ENCODE results near the gene RABGEF1. TPM values are rescaled to one million over a fixed set of nuclear protein-coding genes. Genes with fewer than 3 reads are reported as not detected.
A peak's percentile ranks its signal among the peaks of the same experiment; 100 is the strongest.
"Not testable (repeated sequence)": the region's sequence is repeated elsewhere in the genome, so short reads cannot be mapped to it uniquely, and the experiment has no call there.

RABGEF1 gene
- total RNA-seq, 2 experiments from 2014 or later, result 24.7 to 25.8 TPM

GRCh38 chr7:66716634-66717033 lies 23.9 kb upstream of the RABGEF1 start:
- H3K4me3 Mint-ChIP-seq; POLR2A ChIA-PET; DNase-seq; H3K4me1 Mint-ChIP-seq; H3K27ac Mint-ChIP-seq; H3K9me3 Mint-ChIP-seq; H3K27me3 Mint-ChIP-seq; ATAC-seq (ENCODE audit: low read depth): not testable (repeated sequence)
- peaks cover 31% of the 10 kb centered on the region for H3K36me3 Mint-ChIP-seq

- H3K27me3 Mint-ChIP-seq, result no peaks in the 10 kb centered on the region
- H3K4me3 Mint-ChIP-seq, result no peak overlapping the region
- no peak overlapping the region for H3K27ac Mint-ChIP-seq
- no peaks in the 10 kb centered on the region for H3K4me1 Mint-ChIP-seq
- peaks cover 10% of the 10 kb centered on the region for H3K9me3 Mint-ChIP-seq
- DNase-seq (no peak), ATAC-seq (ENCODE audit: low read depth) (no peak)
- POLR2A ChIA-PET, result no interaction called here
- peaks cover 24% of the 10 kb centered on the region for H3K36me3 Mint-ChIP-seq
Measured at GRCh38 chr7:66720561-66720960, 20.0 kb upstream of the RABGEF1 start.

- Mint-ChIP-seq H3K9me3 (peaks cover 13% of the 10 kb centered on the region), H3K36me3 (peaks cover 28% of the 10 kb centered on the region), H3K27ac (no peak overlapping the region), H3K27me3 (no peaks in the 10 kb centered on the region), H3K4me1 (no peaks in the 10 kb centered on the region), H3K4me3 (no peak overlapping the region)
- ATAC-seq (ENCODE audit: low read depth) (no peak), DNase-seq (no peak)
- POLR2A ChIA-PET, result no interaction called here
Measured at GRCh38 chr7:66725843-66726242, 14.7 kb upstream of the RABGEF1 start.

- Mint-ChIP-seq H3K36me3 (peaks cover 26% of the 10 kb centered on the region), H3K9me3 (peaks cover 13% of the 10 kb centered on the region), H3K4me3 (no peak overlapping the region), H3K27ac (no peak overlapping the region), H3K4me1 (no peaks in the 10 kb centered on the region), H3K27me3 (no peaks in the 10 kb centered on the region)
- DNase-seq, result no peak
- POLR2A ChIA-PET, result no interaction called here
- no peak for ATAC-seq (ENCODE audit: low read depth)
Measured at GRCh38 chr7:66727058-66727457, 13.5 kb upstream of the RABGEF1 start.

GRCh38 chr7:66728571-66728970 lies 12.0 kb upstream of the RABGEF1 start:
- Mint-ChIP-seq H3K9me3 (peaks cover 13% of the 10 kb centered on the region), H3K4me3 (no peak overlapping the region), H3K36me3 (peaks cover 23% of the 10 kb centered on the region), H3K4me1 (no peaks in the 10 kb centered on the region), H3K27me3 (no peaks in the 10 kb centered on the region), H3K27ac (peak overlapping the region; percentile 45)
- POLR2A ChIA-PET, result no interaction called here
- ATAC-seq (ENCODE audit: low read depth) (no peak), DNase-seq (no peak)

GRCh38 chr7:66729274-66729673 lies 11.3 kb upstream of the RABGEF1 start:
- Mint-ChIP-seq H3K27ac (no peak overlapping the region), H3K4me3 (no peak overlapping the region), H3K36me3 (peaks cover 20% of the 10 kb centered on the region), H3K27me3 (no peaks in the 10 kb centered on the region), H3K9me3 (peaks cover 10% of the 10 kb centered on the region), H3K4me1 (no peaks in the 10 kb centered on the region)
- POLR2A ChIA-PET, result no interaction called here
- no peak for DNase-seq
- no peak for ATAC-seq (ENCODE audit: low read depth)

GRCh38 chr7:66731986-66732385 lies 8.5 kb upstream of the RABGEF1 start:
- DNase-seq (no peak), ATAC-seq (ENCODE audit: low read depth) (no peak)
- Mint-ChIP-seq H3K4me1 (peaks cover 1% of the 10 kb centered on the region), H3K27ac (no peak overlapping the region), H3K27me3 (no peaks in the 10 kb centered on the region), H3K36me3 (peaks cover 25% of the 10 kb centered on the region), H3K4me3 (no peak overlapping the region), H3K9me3 (peaks cover 16% of the 10 kb centered on the region)
- POLR2A ChIA-PET, result interaction anchor here (0.7 kb wide), 1 partner anchor 50 kb away, joined by 3 read pairs; no protein-coding TSS in a partner anchor

- H3K36me3 Mint-ChIP-seq, result peaks cover 28% of the 10 kb centered on the region
- POLR2A ChIA-PET, result interaction anchor here (0.7 kb wide), 1 partner anchor 51 kb away, joined by 3 read pairs; no protein-coding TSS in a partner anchor
- DNase-seq (no peak), ATAC-seq (ENCODE audit: low read depth) (no peak)
- H3K4me3 Mint-ChIP-seq, result no peak overlapping the region
- peaks cover 16% of the 10 kb centered on the region for H3K9me3 Mint-ChIP-seq
- peaks cover 1% of the 10 kb centered on the region for H3K4me1 Mint-ChIP-seq
- no peak overlapping the region for H3K27ac Mint-ChIP-seq
- no peaks in the 10 kb centered on the region for H3K27me3 Mint-ChIP-seq
Measured at GRCh38 chr7:66732439-66732838, 8.1 kb upstream of the RABGEF1 start.

- DNase-seq, result no peak
- Mint-ChIP-seq H3K27me3 (no peaks in the 10 kb centered on the region), H3K36me3 (peaks cover 26% of the 10 kb centered on the region), H3K27ac (no peak overlapping the region), H3K4me1 (peaks cover 1% of the 10 kb centered on the region), H3K4me3 (no peak overlapping the region), H3K9me3 (peaks cover 13% of the 10 kb centered on the region)
- no peak for ATAC-seq (ENCODE audit: low read depth)
- POLR2A ChIA-PET, result no interaction called here
Measured at GRCh38 chr7:66734006-66734405, 6.5 kb upstream of the RABGEF1 start.

GRCh38 chr7:66735154-66735553 lies 5.4 kb upstream of the RABGEF1 start:
- H3K27me3 Mint-ChIP-seq, result no peaks in the 10 kb centered on the region
- peaks cover 13% of the 10 kb centered on the region for H3K9me3 Mint-ChIP-seq
- no peak for ATAC-seq (ENCODE audit: low read depth)
- POLR2A ChIA-PET, result no interaction called here
- no peak overlapping the region for H3K4me3 Mint-ChIP-seq
- no peak for DNase-seq
- peaks cover 26% of the 10 kb centered on the region for H3K36me3 Mint-ChIP-seq
- peaks cover 1% of the 10 kb centered on the region for H3K4me1 Mint-ChIP-seq
- H3K27ac Mint-ChIP-seq, result no peak overlapping the region

- peaks cover 1% of the 10 kb centered on the region for H3K4me1 Mint-ChIP-seq
- ATAC-seq (ENCODE audit: low read depth) (no peak), DNase-seq (no peak)
- H3K4me3 Mint-ChIP-seq, result no peak overlapping the region
- POLR2A ChIA-PET, result no interaction called here
- no peaks in the 10 kb centered on the region for H3K27me3 Mint-ChIP-seq
- peaks cover 27% of the 10 kb centered on the region for H3K36me3 Mint-ChIP-seq
- peaks cover 13% of the 10 kb centered on the region for H3K9me3 Mint-ChIP-seq
- H3K27ac Mint-ChIP-seq, result no peak overlapping the region
Measured at GRCh38 chr7:66735850-66736249, 4.7 kb upstream of the RABGEF1 start.

- POLR2A ChIA-PET, result interaction anchor here (1.2 kb wide), 1 partner anchor 258 kb away, joined by 3 read pairs; no protein-coding TSS in a partner anchor
- Mint-ChIP-seq H3K27me3 (no peaks in the 10 kb centered on the region), H3K27ac (no peak overlapping the region), H3K36me3 (peaks cover 27% of the 10 kb centered on the region), H3K4me3 (no peak overlapping the region), H3K9me3 (peaks cover 13% of the 10 kb centered on the region), H3K4me1 (peaks cover 4% of the 10 kb centered on the region)
- DNase-seq (no peak), ATAC-seq (ENCODE audit: low read depth) (no peak)
Measured at GRCh38 chr7:66736892-66737291, 3.6 kb upstream of the RABGEF1 start.

GRCh38 chr7:66737667-66738066 lies 2.9 kb upstream of the RABGEF1 start:
- ATAC-seq (ENCODE audit: low read depth), result no peak
- POLR2A ChIA-PET, result interaction anchor here (1.2 kb wide), 1 partner anchor 257 kb away, joined by 3 read pairs; no protein-coding TSS in a partner anchor
- no peak for DNase-seq
- H3K27ac Mint-ChIP-seq, result no peak overlapping the region
- peaks cover 27% of the 10 kb centered on the region for H3K36me3 Mint-ChIP-seq
- H3K27me3 Mint-ChIP-seq, result no peaks in the 10 kb centered on the region
- H3K9me3 Mint-ChIP-seq, result peaks cover 13% of the 10 kb centered on the region
- peaks cover 9% of the 10 kb centered on the region for H3K4me1 Mint-ChIP-seq
- H3K4me3 Mint-ChIP-seq, result no peak overlapping the region

- Mint-ChIP-seq H3K9me3 (peaks cover 13% of the 10 kb centered on the region), H3K4me3 (peak overlapping the region; percentile 96), H3K36me3 (peaks cover 27% of the 10 kb centered on the region), H3K4me1 (peaks cover 10% of the 10 kb centered on the region), H3K27me3 (no peaks in the 10 kb centered on the region), H3K27ac (peak overlapping the region; percentile 99)
- POLR2A ChIA-PET, result interaction anchor here (1.2 to 2.5 kb wide), 5 partner anchors 58 to 112 kb away, joined by 3 to 17 read pairs (median 8); partner anchors contain the start of gene KCTD7
- no peak for ATAC-seq (ENCODE audit: low read depth)
- no peak for DNase-seq
Measured at GRCh38 chr7:66739477-66739876, 1.1 kb upstream of the RABGEF1 start.
